GM19455 (cell line): ENCODE measurements around the gene UPK2.

Experiments
- ATAC-seq: cut with Tn5 transposase; IDR thresholded peaks from one replicate; pipeline ENCODE4 v1.9.1; 2021; ENCODE audit not compliant: unreplicated experiment

UPK2 gene

DNA sequence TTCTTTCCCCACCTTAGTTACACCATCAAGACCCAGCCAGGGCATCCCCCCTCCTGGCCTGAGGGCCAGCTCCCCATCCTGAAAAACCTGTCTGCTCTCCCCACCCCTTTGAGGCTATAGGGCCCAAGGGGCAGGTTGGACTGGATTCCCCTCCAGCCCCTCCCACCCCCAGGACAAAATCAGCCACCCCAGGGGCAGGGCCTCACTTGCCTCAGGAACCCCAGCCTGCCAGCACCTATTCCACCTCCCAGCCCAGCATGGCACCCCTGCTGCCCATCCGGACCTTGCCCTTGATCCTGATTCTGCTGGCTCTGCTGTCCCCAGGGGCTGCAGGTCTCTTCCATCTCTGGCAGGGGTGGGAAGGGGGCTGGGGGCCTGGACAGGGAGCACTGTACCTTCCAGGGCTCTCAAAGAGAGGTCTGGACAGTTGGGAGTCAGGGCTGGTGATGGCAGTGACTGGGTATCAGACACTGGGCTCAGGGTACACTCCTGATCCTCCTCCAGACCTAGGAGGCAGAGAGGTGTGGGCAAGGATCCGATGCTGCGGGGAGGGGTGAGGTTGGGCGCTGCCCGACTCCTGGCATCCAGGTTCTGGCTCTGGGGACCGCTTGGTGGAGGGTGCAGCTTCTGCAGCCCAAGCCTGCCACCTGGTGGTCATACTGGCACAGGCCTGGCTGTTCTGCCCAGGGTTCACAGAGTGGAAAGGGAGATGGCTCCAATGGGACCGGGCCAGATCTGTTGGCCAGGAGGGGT lies at the start of gene UPK2:
Gene UPK2 (plus strand): TSS at position 205 of the 753 bp plus-strand sequence. CDS start 53 bp downstream, at position 258.
- ATAC-seq = no peak

DNA sequence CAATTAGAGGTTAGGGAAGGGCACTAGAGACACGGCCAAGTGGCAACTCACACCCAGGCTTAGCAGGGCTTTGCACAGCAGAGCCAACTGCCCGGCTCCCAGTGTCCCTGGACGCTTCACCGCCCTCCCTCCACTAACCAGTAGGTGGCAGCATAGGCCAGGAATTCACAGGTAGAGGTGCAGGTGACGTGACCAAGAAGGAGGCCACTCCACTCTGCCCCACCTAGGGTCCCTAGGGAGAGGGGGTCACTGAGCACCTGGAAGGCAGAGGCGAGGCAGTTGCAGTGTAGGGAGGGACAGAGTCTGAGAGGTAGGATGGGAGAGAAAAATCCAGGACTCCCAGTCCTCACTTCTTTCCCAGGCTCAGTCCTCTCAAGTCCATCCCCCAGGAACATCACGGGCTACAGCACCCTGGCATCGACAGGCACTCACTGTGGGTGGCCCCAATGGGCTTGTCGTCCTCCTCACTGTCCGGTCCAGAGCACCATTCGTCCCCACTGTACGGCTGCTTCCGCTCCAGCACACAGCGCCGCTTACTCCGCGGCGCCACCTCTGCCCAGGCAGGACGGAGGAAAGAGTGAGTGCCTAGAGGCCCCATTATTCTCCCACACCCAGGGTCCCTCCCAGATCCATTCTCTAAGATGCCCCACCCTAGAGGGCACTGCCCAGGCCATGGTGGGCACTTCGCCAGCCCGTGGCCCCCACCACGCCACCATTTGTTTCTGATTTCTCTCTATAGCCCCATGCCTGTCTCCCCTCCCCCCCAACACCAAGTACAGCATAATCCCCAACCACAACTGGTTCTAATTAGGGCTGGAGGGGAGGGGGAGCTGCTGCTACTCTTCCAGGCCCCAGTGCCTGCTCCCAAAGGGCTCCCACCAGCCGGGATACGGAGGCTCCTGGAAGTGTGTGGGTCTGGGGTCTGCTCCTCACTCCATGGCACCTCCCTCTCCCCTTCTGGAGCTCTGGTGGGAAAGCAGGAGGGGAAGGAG lies 48.8 kb upstream of the UPK2 start:
- no peak for ATAC-seq

DNA sequence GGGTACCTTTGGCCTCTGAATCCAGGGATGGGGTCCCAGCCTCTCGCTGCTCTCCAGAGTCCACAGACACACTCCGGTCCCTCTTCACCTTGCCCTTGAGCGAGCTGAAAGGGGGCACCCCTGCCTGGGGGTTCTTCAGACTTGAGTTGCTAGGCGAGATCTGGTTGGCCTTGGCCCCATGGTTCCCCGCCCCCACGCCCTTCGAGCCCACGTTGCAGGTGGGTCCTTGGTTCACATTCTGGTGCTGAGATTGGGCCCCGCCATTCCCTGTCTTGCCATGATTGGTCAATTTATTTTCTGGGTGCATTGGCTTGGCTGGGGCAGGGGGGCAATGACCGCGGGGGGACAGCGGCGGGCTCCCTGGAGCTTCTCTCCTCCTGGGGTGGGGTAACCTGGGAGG lies 47.8 kb upstream of the UPK2 start:
- no peak for ATAC-seq

DNA sequence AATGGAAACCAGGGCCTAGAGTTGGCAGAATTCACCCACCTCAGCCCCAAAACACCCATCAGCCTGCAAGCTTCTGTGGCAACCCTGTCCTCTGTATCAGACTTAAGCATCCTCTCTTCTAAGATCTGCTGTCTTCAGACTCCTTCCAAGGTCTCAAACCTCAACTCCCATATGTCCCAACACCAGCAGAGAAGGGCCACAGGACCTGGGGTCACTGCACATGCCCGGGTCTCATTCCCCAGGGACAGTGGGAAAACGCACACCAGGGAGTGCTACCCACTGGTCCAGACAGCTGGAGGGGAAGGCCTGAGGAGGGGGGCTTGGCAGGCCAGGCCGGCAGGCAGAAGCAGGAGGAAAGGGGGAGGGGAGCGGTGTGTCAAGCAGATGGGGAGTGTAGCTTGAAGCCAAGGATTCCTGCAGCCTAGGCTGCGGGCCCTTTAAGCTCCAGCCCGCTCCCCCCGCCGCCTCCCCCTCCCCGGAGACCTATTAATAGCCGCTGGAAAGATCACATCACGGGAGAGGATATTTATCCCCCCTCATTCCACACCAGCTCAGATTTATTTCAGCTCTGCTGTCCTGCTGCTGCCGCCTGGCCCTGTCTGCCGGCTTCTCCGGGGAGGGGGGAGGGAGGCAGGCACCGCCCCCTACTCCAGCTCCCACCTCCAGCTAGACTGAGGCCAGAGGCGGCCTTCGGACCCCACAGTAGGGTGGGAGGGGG lies 47.0 kb upstream of the UPK2 start:
- no peak for ATAC-seq

DNA sequence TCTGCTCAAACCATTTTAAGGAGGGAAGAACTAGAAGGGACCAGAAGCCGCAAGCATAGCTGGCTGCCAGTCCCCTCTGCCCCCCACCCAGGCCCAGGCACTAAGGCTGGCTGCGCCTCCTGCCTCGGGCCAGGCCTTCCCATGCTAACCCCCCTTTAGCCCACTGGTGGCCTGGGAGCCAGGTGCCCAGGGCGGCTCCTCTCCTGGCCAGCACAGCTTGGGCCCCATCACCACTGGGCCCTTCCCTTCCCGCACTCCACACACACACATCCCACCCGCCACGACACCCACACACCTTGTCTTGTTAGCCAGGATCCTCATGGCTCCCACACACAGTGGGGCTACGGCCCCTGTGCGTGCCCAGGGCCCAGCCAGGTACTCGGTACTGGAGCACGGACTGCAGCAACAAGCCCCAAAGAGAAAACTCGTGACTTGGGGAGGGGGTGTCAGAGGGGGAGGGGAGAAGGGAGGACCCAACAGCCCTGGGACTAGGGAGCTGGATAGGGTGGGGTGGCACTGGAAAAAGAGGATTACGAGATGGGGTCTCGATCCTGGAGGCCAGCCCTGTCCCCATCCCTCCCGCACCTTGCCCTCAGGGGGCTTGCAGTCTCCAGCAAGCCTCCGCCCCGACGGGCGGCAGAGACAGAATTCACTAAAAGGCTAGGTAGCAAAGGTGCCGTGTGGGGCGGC lies 46.3 kb upstream of the UPK2 start:
- ATAC-seq = no peak

DNA sequence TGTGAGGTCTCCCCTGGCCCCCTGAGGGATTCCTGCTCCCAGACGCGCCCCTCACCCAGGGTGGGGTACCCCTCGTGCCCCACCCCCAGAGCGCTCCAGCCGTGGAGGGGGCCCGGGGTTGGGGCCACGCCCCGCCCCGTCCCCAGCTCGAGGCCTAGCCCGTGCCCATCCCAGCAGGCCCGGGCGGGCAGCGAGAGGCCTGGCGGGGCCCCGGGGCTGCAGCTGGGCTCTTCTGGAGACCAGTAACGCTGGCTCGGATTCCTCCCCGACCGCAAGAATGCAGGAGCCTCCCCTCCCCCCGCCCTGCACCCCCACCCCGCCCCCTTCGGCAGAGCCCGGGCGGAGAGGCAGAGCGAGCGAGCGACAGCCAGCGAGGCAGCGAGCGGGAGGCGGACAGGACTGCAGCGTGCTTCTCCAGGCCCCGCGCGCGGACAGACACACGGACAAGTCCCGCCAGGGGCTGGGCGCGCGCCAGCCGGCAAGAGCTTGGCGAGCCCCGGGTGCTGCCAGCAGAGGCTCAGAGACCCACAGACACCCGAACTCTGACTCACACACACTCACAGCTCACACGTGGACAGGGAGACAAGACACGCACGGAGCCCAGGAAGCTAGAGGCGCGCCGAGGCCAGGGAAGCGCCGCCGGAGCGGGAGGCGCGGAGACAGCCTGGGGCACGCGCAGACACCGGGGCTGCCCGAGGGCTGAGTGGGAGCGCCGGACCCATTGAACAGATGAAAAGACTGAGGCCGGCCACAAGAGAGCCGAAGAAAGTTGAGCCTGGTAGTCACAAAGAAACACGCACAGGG lies 45.6 kb upstream of the UPK2 start:
- no peak for ATAC-seq

DNA sequence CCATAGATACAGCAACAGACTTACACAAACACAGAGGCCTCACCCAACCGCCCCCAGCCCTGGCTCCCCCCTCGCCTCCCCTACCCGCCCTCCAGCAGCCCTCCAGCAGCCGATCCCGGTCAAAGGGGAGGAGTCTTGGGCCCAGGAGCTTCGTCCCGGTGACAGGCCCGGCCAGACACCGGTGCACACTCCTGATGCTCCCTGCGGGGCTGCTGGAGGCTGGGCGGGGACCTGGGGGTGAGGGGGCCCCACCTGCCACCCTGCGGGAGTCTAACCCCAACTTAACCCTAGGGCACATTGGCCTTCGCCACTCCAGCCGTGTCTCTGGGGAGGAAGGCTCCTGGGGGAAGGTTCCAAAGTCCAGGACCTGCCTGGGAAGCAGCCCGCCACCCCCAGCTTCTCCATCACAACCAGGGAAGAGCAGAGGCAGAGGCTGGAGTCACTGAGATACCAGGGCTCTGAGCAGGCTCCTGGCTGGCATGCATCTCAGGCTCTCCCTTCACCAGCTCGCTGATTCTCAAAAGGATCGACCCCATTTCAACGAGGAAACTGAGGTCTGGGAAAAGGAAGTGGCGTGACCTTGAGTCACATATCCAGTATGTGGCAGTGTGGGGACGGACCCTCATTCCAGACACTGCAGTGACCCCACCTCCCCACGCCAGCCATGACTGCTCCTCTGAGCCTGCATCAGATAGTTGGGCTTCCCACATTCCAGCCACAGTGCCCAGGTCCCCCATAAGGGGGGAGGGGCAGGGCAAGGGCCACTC lies 44.8 kb upstream of the UPK2 start:
- no peak for ATAC-seq

DNA sequence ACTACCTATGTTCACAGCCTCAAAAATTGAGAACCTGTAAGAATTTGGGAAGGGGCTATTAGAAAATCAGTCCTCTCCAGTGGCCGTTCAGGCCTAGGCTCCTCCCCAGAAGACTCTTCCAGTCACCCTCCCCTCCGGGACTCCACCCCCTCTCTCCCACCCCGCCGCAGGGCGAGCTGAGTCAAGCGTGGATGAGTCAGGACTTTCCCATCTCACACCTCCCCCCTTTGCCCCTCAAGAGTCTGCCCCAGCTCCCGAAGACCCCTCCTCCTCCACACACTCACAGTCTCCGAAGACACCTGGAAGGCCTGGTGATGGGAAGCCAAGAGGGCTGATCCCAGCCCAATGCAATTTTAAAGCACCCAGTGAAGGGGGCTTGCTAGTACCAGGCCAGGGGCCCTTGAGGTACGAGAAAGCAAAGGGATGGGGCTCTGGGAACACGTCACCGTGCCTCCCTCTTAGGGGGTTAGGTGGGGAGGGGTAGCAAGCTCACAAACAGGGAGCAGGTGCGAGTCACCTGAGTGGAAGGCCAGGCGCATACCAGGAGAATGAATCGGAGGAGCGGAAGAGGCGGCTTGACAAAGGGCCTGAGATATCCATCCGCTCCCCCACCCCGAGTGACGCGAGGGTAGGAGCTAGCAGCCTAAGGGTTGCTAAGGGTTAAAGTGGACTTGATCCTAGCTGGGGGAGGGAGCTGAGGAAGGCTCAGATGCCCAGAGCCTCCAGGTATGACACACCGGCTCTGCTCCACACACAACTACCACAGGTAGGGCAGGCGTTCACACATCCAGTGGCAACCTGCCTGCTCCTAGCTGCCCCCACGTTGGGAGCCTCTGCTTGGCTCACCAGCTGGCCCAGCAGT lies 44.0 kb upstream of the UPK2 start:
- ATAC-seq = no peak

DNA sequence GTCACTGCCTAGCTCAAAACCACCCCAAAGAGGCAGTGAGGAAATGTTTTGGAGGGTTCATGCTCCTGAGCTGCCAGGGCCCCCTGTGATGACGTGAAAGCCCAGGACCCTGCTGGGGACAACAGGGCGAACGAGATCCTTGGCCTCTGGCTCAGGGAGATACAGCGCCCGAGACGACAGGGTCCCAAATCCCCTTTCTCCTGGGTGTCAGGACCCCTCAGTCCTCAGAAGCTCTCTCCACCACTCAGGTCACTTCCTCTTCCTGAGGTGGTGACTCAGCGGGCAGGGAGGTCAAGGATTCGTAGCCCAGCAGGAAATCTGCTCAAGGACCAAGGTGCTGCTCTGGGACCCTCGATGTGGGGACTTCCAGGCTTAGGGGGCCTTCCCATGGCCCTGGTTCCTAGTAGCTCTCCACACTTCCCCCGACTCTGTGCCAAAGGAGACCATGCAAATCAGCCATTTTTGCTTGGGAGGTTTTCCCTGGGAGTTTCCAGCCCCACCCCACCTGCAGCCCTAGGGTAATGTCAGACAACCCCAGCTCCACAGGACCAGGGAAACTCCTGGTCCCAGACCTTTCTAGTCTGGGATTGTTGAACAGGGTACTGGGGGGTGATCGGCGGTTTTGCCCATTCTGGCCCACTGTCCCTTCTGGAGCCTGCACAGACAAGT lies 43.2 kb upstream of the UPK2 start:
- ATAC-seq = no peak

DNA sequence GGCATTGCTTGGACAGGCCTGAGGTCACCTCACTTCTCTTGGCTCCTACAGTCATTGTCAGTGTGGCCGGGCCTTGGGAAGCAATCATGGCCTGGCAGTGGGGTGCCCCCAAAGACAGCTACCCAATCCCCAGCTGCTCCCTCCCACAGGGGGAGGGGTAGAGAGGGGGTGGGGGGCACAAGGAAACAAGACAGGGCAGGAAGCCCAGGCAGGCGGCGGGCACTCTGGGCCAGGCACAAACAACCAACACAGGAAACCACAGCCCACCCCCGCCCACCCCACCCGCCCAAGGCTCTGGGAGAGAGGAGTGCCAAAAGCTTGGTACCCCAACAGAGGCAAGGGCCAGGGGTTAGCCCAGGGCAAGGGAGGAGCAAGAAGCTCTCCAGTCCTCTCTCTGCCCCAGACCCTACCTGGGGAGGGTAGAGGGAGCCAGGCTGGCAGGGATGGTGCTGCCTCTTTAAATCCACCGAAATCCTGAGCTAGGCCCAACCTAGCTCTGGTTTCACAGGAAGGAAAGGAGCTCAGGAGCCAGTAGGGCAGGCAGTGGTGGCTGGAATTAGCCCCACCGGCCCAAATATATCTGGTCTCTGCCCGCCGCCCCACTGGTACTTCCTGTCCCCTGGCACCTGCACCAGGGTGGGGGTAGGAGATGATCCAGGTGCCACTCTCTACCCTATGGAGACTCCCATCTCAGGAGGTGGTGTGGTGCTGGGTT lies 42.5 kb upstream of the UPK2 start:
- no peak for ATAC-seq

DNA sequence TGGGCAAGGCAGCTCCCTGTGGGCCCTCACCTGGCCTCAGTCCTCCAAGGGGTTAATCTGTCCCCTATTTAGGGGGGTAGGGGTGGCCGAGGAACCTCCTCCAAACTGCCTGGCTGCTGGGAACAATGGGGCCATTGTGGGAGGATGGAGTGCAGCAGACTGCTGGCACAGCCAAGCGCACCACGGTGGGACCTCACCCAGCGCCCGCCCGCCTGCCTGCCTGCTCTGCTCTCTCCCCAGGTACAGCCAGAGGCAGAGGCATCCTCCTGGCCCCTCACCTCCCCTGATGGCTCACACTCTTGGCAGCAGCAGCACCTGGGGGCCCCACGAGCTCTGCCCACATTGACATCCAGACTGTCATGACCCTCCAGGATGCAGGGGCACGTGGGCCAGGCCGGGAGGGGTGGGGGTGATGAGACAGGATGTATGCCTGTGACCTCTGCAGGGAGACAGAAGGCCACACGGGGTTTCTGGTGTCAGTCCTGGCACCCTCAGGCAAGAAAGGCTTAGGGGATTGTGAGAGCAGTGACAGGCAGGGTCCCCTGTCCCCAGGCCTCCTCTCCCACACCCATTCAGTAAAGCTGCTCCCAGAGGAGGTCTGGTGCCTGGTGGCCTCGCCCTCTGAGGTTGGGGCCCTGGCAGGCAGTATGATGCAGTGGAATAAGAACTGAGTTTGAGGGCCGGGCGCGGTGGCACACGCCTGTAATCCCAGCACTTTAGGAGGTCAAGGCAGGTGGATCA lies 41.8 kb upstream of the UPK2 start:
- ATAC-seq = no peak

DNA sequence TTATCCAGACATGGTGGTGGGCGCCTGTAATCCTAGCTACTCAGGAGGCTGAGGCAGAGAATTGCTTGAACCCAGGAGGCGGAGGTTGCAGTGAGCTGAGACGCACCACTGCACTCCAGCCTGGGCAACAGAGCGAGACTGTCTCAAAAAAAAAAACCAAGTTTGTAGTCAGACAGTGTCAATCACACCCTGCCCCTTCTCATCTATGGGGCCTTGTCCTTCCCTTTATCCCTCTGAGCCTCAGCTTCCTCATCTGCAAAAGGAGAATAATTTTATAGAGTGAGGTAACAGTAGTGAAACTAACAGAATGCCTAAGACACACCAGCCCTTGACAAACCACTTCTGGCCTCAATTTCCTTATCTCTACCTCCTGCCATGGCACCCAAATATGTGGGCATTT lies 41.1 kb upstream of the UPK2 start:
- ATAC-seq = no peak

DNA sequence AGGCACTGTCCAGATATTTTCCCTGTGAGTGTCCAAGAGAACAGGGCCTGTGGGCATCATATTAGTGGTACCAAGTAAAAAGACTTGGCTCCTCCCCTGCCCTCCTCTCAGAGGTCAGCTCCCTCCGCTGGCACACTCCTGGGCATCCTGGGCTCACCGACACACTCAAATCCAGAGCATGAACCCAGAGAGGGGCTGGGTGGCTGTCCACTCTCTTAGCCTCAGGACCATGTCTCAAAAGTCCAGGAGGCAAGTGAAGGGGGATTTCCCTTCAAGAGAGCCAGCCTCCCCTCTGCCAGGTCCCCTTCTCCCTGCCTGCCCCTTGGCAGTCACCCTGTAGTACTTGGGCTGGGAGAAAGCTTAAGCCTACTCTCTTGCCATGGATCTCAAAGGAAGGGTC lies 40.7 kb upstream of the UPK2 start:
- ATAC-seq = no peak

DNA sequence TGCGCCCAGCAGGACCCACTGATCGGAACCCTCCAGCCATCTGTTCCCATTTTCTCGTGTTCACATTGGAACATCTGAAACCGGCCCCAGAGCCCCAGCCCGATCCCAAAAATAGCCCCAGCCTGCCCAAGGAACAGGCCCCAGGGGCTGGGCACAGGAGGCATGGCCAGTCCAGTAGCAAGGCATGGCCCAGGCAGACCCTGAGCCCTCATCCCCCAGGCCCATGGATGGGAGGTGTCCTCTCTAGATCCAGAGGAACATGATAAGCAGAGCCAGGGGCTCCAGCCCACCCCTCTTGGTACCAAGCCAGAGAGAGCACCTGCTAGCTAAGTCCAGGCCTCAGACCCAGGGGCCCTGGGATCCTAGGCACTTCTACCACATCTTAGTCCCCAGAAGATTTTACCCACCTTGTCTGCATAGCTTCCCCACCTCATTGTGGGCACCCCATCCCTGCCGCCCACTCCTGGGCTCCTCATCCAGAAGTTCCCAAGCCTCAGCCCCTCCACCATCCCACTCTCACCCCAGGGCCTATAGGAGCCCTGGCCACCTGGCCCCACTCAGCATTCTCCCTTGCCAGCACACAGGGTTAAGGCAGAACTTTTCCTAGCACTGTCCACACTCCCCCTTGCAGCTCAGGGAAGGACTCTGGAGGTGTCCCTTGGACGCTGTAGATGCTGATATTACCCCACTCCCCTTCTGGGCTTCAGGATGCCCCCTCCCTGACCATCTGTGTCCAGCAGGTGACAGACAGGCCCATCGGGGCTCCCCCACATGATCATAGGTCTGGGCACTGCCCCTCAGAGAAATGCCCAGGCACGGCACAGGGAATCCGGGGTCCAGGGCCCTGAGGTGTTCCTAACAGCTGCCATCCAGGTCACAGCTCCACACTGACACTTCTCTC lies 39.9 kb upstream of the UPK2 start:
- ATAC-seq = no peak

DNA sequence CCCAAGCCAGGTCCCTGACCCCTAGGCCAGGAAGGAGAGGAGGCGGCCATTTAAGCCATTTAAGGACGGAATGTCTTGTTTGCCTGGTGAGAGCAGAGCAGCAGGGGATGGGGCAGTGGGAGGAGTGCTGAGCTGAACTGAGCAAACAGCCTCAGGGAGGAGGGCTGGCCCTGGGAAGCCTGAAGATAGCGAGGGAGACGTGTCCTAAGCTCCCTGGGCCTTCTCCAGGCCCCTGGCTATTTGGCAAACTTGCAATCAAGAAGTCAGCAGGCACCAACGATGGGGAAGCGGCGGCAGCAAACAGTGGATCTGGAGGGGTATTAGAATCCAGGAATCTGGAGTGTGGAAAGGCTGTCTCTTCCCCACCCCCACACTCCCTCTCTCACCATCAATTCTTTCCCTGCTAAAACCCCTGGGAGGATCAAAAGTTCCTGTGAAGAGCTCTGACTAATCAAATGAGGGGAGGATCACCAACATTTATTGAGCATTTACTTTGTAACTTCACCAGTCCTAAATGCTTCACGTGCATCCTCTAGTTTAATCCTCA lies 39.2 kb upstream of the UPK2 start:
- no peak for ATAC-seq
